Left colon (tissue), 2 donors: ENCODE measurements around the gene REELD1. TPM values are rescaled to one million over a fixed set of nuclear protein-coding genes. Genes with fewer than 3 reads are reported as not detected.

Experiments
- ATAC-seq: fragments of 200-7000 bp; cut with Tn5 transposase; one replicate; pipeline ENCODE4 v1.9.1; 2020; ENCODE audit warnings: mild to moderate bottlenecking, moderate library complexity
- DNase-seq, 2 donors: peaks; one replicate each; pipeline ENCODE4 v3.0.0-alpha.2; 2020
- intact Hi-C, 2 donors: fragments of 100-400 bp; cut with DNase I in 1 of 2; cut with micrococcal nuclease in 1 of 2; formaldehyde crosslinking; loops; one replicate each; pipeline versions ENCODE4 v1.11.2 to v1.14.0; 2022; cut with DNase I, micrococcal nuclease
- total RNA-seq, 2 donors: library from RNA; stranded (reverse); fragmentation: NEBNext Ultra II Directional; extraction: Animal tissue kit (Norgen Biotek cat#: 25700); gene quantifications; one replicate each; pipeline ENCODE4 v1.2.1, GENCODE V29; 2021
- donor health status: DM: no; HTN: no; CAD: no.
- donor health status: DM: yes; HTN: yes; CAD: no.

The REELD1 gene
- total RNA-seq, 2 donors from 2014 or later: not detected

GRCh38 chr4:146212781-146213180, 1.6 kb upstream of the REELD1 start:
- no peak for DNase-seq
- intact Hi-C loops: no loop called here
- no peak for ATAC-seq

GRCh38 chr4:146222313-146222712, 8.0 kb downstream of the REELD1 start:
- no peak for ATAC-seq
- intact Hi-C loops: no loop called here
- DNase-seq: no peak

- DNase-seq (no peak), ATAC-seq (no peak)
- intact Hi-C loops: no loop called here
Observed at GRCh38 chr4:146224326-146224966, 10.1 kb downstream of the REELD1 start.

- intact Hi-C loops: no loop called here
- no peak for ATAC-seq
- no peak for DNase-seq
Observed at GRCh38 chr4:146229406-146229805, 15.1 kb downstream of the REELD1 start.

GRCh38 chr4:146232131-146232722, 17.9 kb downstream of the REELD1 start:
- intact Hi-C loops: no loop called here
- DNase-seq (no peak), ATAC-seq (peak; percentile 80)

GRCh38 chr4:146235654-146236177, 21.4 kb downstream of the REELD1 start:
- ATAC-seq: no peak
- no peak for DNase-seq
- intact Hi-C loops: no loop called here

GRCh38 chr4:146236216-146236615, 21.9 kb downstream of the REELD1 start:
- ATAC-seq: no peak
- intact Hi-C loops: no loop called here
- DNase-seq: no peak

DNA sequence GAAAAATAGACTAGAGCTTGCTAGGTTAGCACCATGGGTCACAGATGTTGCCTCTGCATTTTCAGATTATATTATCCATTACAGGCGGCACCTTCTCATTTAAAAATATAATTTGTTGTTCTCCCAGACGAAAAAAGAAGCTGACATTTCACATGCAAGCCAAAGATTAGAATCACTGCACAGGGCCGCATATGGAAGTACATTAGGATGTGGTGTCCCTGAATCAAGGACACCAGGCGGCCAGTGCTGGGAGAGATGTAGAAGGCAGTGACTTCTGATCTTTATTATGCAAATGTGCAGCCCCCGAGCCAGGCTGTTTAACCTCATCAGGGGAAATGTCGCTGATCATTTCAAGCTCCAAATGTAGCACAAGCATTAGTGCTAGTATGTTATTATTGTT, 22.8 kb downstream of the REELD1 start:
- DNase-seq: no peak
- intact Hi-C loops: no loop called here
- no peak for ATAC-seq

GRCh38 chr4:146238107-146238506, 23.8 kb downstream of the REELD1 start:
- DNase-seq (no peak), ATAC-seq (no peak)
- intact Hi-C loops: no loop called here

DNA sequence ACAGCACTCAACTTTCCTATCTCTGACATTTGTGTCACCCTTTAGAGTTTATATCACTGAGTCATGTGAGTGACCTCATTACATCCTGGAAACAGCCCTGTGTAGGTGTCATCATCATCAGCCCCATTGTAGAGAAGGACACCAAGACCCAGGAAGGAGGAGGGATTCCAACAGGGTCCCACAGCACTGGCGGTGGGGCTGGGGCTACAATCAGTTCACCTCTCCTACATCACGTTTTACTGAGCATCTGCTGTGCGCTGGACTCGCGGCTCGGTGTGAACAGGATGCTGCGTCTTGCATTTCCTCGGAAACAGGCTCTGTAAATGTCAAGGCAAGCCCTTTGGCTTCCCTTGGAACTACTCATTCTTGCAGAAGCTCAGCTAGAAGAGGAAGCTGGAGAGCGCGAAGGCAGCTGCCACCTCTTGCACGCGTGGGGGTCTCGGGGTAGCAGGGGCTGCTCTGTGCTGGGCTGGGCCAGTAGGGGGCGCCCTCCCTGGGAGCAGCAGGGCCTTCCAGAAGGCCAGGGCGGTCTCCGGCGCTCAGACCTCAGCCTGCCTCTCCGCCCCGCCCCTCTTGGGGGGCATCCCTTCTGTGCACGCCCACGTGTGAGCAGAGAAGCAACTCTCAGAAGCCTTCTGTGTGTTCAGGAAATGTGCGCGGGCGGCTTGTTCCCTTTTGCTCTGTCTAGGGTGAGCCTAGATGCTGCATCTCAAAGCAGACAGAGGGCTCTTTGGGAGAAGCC, 29.0 kb downstream of the REELD1 start:
- ATAC-seq: no peak
- intact Hi-C loops: no loop called here
- peak in 1 of 2 donors; percentile 26 for DNase-seq

DNA sequence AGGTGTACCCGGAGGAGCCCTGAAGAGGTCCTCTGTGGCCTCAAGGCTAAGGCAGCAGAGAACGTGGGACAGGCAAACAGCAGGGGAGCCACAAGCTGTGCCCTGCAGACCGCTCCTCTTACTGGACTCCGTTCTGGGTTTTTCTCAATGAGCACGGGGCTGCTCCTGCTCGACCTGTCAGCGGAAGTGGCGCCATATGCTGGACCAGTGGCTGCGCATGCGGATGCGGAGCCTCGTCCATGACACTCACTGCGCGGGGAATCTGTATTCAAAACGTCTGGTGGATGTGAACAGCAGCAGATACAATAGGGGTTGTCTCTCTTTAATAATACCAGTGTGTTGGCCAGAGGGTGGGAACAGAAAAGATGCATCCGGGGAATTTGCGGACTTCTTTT, 29.5 kb downstream of the REELD1 start:
- no peak for ATAC-seq
- no peak for DNase-seq
- intact Hi-C loops: no loop called here

- intact Hi-C loops: no loop called here
- no peak for DNase-seq
- ATAC-seq: no peak
Observed at GRCh38 chr4:146244496-146244895, 30.2 kb downstream of the REELD1 start.

DNA sequence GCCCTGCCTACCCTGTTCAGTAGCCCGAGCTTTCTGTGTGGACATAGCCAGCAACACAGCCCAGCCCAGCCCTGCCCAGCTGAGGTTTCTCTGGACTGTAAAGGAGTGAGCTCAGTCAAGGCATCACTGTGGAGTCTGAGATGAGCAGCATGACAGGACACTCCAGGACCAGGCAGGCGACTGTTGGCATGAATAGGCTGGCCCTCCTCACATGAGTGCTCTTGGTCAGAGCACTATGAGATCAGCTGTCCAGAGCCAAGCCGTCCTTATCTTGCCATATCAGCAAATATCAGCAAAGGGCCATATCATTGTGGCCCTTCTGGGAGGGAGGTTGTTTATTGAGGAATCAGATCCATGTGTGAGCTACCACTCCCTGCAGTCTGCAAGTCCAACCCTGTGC, 30.9 kb downstream of the REELD1 start:
- peak; percentile 55 for ATAC-seq
- peak in 1 of 2 donors; percentile 41 for DNase-seq
- intact Hi-C loops: no loop called here

GRCh38 chr4:146245850-146246249, 31.5 kb downstream of the REELD1 start:
- ATAC-seq (no peak), DNase-seq (no peak)
- intact Hi-C loops: no loop called here

DNA sequence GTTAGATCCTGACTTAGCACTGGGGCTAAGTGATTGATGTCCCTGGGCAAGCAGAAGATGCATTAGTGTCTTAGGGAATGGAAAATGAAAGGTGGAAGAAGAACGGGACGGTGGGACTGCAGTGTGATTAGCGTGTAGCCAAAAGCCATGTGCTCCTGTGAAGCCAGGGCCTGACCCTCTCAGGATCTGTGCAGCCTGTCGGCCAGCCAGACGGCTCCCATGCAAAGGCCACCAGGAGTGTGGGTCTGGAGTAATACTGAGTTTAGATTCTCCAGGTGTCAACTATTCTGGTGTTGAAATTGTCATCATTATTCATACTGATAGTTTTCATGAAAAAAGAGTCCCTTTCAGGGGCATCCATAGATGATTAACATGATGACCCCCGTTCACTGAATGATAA, 32.0 kb downstream of the REELD1 start:
- DNase-seq: no peak
- intact Hi-C loops: no loop called here
- ATAC-seq: no peak

GRCh38 chr4:146247356-146247755, 33.0 kb downstream of the REELD1 start:
- DNase-seq (no peak), ATAC-seq (no peak)
- intact Hi-C loops: no loop called here

DNA sequence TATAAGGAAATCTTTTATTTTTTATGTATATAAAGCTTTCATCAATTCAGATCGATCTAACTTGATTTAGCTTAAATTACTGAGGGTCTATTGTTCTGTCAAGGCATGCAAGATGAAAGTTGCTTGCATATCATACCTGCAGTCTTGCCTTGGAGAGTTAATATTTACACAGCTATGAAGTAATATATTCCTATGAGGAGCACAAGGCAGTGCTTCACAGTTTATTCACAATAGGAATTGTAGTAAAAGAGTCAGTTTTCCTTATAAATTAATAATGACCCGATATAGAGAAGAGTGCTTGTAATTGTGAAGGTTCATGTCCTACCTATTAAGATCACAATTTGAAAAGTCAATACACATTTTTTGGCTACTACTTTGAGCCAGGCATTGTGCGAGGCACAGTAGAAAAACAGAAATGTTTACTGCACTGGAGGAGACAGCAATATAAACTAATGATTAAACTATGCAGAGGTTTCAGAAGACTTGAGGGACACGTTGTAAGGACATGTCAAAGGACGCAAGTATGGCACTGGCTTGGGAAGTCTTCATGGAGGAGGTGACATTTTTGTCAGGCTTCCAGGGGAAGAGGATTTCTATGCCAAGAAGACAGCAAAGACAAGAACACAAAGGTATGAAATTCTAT, 38.8 kb downstream of the REELD1 start:
- intact Hi-C loops: no loop called here
- peak; percentile 68 for ATAC-seq
- DNase-seq: no peak

DNA sequence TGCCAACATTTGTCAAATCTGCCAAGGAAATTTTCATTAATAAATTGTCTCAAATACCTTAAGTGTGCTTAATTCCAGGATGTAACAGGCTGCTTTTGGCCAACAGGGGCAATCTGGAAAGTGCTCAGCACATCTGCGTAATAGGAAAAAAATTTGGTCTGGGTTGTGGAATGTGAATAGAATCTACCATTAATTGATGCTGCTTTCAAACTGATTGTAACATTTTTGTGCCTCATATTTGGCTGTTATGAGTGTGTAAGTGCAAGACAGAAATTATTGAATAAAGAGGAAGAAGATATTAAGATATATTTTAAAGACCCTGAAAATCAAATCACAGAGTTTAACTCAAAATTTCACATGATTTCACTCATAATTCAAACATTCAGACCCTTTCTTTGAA, 41.1 kb downstream of the REELD1 start:
- intact Hi-C loops: no loop called here
- DNase-seq (no peak), ATAC-seq (no peak)

GRCh38 chr4:146255874-146256273, 41.5 kb downstream of the REELD1 start:
- ATAC-seq: no peak
- intact Hi-C loops: no loop called here
- no peak for DNase-seq

DNA sequence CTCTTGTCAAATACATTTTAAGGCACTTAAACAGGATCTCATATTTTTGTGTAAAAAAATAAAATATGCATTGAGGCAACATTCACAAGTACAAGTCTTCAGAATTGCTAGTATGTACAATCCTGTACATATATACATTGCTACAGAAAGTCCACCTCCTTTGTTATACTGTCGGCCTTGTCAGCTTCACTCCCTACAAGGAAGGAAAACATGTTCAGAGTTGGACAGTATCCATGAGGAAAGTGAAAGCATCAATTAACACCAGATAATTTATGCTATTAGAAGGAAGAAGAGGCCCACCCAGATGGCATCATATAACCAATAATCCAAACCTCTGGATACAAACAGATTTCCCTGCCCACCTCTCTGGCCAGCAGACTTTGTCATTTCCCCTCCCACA, 42.0 kb downstream of the REELD1 start:
- intact Hi-C loops: no loop called here
- ATAC-seq (peak; percentile 58), DNase-seq (no peak)
